GM21737 (cell line): ENCODE data around the gene ZNF586.
"Not testable (repeated sequence)": the region's sequence is repeated elsewhere in the genome, so short reads cannot be mapped to it uniquely, and the experiment has no call there.

Source experiments
- ATAC-seq: cut with Tn5 transposase; IDR thresholded peaks from one replicate; pipeline ENCODE4 v1.9.1; 2021; ENCODE audit warnings: mild to moderate bottlenecking, moderate library complexity; ENCODE audit not compliant: unreplicated experiment

The ZNF586 gene

DNA sequence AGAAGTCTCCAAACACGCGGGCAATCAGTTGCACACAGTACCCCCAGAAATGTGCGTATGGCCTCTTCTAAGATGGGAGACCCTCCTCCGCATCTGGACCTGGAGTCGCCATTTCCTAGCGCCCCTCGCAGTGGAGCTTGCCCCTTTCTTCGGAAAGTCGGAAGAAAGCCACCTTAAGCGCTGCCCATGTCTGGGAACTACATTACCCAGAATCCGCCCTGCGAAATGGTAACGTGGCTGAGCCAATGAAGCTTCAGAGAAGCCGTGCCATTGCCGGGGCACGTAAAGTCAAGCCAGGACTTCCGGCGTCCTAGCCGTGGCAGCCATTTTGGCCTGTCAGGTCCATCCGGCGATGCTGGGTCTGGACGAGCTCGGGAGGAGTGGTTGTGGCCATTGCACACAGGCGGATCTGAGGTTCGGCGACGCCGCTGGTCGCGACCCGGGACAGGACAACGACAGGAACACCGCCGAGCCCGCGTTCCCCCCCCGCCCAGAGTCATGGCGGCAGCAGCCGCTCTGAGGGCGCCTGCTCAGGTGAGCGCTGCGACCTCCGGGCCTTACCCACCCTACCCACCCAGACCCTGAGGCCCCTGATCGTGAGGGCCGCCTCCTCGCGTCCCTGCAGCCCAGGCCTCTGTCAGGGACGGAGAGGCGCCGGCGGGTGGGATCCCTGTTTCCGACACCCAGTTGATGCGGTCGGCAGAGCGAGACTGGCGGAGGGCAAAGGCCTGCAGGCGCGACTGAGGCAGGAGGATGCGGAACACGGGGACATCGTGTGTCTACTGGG is at the start of gene ZNF586:
TSS of gene ZNF586 (plus strand) at position 332 of the 787 bp plus-strand sequence. CDS start at position 499, 167 bp downstream.
- ATAC-seq: peak; percentile 99

- ATAC-seq: no peak
Measured at GRCh38 chr19:57719901-57720519, 49.5 kb upstream of the ZNF586 start.

GRCh38 chr19:57720878-57721277 is 48.6 kb upstream of the ZNF586 start:
- ATAC-seq: no peak

- ATAC-seq: not testable (repeated sequence)
Measured at GRCh38 chr19:57738320-57738719, 31.2 kb upstream of the ZNF586 start.

DNA sequence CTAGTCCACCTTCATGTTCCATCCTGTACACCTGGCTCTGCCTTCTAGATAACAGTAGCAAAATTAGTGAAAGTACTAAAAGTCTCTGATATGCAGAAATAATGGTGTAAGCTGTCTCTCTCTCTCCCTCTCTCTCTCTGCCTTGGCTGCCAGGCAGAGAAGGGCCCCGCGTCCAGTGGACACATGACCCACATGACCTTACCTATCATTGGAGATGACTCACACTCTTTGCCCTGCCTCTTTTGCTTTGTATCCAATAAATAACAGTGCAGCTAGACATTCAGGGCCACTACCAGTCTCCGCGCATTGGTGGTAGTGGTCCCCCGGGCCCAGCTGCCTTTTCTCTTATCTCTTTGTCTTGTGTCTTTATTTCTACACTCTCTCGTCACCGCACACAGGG is 30.7 kb upstream of the ZNF586 start:
- not testable (repeated sequence) for ATAC-seq

DNA sequence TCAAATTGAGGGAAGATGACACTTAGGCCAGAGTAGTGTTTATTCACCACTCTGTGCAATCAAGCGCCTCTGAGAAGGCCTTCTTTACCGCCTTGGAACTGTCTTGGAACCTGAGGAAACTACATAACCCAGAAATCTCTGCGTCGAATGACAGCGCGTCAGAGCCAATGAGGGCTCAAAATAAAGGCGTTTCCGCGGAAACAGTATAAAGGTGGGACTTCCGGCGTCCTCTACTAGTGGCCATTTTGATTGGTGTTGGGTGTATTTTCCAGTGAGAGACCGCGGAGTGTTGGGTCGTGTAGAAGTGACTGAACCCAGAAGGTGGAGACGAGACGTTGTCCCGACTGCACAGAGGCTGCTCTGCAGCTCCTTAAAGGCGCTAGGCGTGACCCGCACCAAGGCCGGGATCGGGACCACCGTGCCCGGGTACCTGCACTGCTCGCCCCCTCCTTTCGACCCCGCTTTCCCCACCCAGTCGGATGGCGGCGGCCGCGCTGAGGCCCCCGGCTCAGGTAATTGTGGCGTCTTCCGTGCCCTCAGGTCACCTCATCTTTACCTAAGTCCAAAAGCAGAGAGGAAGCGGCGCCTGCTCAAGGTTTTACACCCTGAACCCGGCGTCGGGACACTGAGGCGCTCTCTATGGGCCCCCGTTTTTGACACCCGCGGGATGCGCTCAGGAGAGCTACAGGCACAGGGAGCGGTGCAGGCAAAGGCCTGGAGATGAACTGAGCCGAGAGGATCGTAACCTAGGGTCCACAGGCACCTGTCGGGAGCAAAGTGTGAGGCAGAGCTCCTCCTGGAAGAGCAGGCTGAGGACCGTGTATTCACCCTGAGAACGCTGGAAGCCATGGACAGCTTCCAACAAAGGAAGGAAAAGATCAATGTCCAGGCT is 22.6 kb upstream of the ZNF586 start, which contains the start of gene ZNF776:
TSS of gene ZNF776 (plus strand) at position 236 of the 892 bp plus-strand sequence. CDS start at position 480, 244 bp downstream.
- ATAC-seq: peak; percentile 97

DNA sequence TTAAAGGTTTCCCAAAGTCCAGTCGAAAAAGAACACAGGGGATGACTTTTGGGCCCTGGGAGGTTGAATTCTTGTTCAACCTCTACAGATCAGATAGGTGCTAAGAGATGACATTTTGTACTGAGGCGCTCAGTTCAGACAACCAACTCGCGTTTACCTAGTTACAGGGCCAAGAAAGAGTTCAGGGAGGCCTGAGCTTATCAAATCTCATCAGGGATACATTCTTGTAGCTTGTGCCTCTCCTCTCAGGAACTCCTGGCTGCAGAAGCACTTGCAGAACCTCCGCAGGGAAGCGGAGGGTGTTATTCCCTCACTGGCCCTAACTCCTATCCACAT is 22.0 kb upstream of the ZNF586 start:
- ATAC-seq: no peak

DNA sequence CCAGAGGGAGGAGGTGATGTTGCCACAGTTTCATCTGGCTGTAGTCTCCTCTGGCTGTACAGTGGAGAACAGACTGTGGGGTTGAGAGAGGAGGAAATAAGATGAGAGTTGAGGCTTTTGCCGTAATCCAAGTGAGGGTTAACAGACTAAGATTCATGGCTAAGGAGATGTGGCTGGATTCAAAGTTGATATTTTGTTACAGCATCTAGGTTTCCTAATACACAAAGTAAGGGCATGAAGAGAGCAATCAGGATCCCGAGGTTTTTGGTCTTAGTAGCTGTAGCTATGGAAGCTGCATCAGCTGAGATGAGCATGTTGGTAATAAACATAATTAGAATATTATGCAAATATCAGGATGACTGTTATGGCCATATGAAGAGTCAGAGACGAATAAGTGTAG is 21.4 kb upstream of the ZNF586 start:
- no peak for ATAC-seq

- no peak for ATAC-seq
Measured at GRCh38 chr19:57754091-57754673, 15.3 kb upstream of the ZNF586 start.

DNA sequence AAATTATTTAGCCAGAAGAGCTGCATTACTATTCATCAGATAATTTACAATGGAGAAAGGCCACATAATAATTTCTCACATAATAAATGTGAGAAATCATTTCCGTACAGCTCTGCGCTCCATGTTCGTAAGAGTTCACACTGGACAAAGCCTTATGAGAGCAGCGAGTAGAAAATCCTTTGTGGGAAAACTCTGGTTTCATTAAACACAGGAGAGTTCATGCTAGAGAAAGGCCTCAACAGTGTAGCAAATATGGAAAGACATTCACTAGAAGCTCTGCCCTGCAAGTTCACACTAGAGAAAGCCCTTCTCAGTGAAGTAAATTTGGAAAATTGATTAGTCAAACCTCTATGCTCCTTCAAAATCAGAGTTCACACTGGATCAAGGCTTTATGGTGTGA is 14.4 kb upstream of the ZNF586 start:
- ATAC-seq: no peak

GRCh38 chr19:57757941-57758340 is 11.5 kb upstream of the ZNF586 start:
- ATAC-seq: no peak

DNA sequence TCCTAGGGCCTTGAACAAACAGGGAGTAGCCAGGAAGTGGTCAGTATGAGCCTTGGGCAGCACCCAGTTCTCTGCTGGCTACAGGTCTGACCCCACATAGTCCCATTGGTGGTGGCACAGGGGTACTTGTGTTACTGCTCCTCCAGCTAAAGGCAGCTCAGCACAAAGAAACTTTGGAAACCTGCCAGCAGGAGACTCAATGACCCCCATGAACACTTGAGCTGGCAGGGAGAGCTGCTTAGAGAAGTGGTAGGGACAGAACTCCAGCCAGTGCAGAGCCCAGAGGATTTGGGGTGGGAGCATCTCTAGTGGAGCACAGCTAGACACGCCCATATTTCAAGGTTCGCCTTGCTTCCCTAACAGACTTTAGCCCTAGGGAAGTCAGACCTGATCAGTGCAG is 10.4 kb upstream of the ZNF586 start:
- ATAC-seq: no peak

DNA sequence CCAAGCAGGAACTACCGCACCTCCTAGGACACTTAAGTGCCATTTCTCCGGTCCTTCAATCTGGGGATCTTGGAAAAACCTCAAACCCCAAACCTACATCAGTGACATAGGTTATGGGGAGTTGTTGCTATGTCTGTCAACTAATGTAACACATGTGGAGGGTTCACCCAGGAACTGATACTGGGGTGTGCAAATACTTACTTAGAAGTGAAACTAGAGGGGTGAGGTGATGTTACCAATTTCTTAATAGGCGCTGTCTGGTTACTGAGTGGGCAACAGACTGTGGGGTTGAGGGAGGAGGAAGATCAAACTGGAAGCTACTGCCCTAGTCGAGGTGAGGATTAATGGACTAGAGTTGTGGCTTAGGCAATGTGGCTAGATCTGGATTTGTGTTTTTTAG is 1.9 kb downstream of the ZNF586 start:
- no peak for ATAC-seq

GRCh38 chr19:57773488-57773887 is 4.0 kb downstream of the ZNF586 start:
- ATAC-seq: no peak

- ATAC-seq: no peak
Measured at GRCh38 chr19:57776764-57777296, 7.4 kb downstream of the ZNF586 start.

- no peak for ATAC-seq
Measured at GRCh38 chr19:57778336-57778735, 8.9 kb downstream of the ZNF586 start.

GRCh38 chr19:57779220-57779845 is 9.9 kb downstream of the ZNF586 start:
- no peak for ATAC-seq

DNA sequence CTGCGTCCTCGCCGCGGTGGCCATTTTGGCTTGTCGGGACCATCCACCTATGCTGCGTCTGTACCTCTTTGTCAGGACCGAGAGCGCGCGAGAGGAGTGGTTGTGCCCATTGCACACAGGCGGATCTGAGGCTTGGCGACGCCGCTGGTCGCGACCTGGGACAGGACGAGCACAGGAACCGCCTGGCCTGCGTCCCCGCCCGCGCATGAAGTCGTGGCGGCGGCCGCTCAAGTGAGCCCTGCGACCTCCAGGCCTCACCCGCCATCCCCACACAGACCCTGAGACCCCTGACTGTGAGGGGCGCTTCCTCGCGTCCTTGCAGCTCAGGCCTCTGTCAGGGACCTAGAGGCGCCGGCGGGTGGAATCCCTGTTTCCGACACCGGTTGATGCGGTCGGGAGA is 16.8 kb downstream of the ZNF586 start:
- ATAC-seq: no peak

GRCh38 chr19:57786906-57787305 is 17.4 kb downstream of the ZNF586 start:
- ATAC-seq: no peak

DNA sequence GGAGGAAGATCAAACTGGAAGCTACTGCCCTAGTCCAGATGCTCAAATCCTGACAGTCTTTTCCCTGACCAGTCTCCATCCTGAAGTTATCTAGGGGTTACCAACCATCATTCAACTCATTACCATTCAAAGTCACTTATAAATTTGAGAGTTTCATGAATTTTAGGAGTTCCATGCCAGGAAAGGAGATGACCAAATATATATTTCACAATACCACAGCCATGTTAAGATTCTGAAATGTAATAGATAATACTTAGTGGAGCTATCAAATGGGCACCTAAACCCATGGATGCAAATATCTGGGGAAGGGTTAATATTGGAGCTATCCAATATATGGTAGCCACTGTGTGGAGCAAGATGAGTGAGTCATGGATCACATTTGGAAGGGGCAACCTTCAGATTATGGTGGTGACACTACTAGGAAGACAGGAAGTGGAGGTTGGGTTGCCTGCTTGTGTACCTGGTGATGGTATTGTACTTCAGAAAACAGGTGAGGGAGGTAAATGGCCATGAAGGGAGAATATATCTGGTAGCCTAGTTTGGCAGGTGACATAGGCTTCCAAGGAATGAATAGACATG is 18.7 kb downstream of the ZNF586 start:
- no peak for ATAC-seq
